ENCODE measurements around the gene SCN7A.

DNA sequence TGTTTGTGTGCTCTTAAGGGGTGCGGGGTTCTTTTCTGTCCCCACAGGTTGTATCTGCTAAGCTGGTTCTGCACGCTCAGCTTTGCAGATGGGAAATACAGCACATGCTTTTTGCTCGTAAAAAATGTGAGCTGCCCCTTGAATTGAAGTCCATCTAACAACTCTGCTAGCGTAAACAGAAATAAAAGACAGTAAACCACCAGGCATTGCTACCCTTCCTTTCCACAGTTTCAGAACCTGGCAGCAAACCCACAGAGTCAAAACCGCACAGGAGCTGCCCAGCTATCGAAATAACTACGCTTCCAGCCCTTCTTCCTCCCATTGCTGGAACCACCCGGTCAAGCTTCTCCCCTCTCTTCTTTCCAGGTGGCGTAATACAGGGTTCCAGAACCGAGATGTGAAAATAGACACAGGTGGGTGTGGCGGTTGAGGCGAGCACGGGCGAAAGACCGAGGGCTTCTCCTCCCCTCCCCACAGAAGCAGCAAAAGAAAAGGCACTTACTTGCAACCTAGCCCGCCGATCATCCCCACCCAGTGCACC lies 118.8 kb downstream of the SCN7A start:
- TF ChIP-seq, protein P1, sequence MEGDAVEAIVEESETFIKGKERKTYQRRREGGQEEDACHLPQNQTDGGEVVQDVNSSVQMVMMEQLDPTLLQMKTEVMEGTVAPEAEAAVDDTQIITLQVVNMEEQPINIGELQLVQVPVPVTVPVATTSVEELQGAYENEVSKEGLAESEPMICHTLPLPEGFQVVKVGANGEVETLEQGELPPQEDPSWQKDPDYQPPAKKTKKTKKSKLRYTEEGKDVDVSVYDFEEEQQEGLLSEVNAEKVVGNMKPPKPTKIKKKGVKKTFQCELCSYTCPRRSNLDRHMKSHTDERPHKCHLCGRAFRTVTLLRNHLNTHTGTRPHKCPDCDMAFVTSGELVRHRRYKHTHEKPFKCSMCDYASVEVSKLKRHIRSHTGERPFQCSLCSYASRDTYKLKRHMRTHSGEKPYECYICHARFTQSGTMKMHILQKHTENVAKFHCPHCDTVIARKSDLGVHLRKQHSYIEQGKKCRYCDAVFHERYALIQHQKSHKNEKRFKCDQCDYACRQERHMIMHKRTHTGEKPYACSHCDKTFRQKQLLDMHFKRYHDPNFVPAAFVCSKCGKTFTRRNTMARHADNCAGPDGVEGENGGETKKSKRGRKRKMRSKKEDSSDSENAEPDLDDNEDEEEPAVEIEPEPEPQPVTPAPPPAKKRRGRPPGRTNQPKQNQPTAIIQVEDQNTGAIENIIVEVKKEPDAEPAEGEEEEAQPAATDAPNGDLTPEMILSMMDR (IDR thresholded peaks at IDR 0.05): no peak
- TF ChIP-seq FOSL2 (IDR thresholded peaks at IDR 0.05) (no peak), FOSL2 (CRISPR knock-in tag; IDR thresholded peaks at IDR 0.05) (no peak), CHD2 (IDR thresholded peaks at IDR 0.05; ENCODE audit: low read length, partially characterized antibody) (no peak), POLR2AphosphoS2 (conservative IDR thresholded peaks at IDR 0.05; ENCODE audit: low read length) (no peak), POLR2A (IDR thresholded peaks at IDR 0.05; ENCODE audit: low read length) (no peak), ZNF302 (CRISPR knock-in tag; IDR thresholded peaks at IDR 0.05) (no peak), CHD4 (IDR thresholded peaks at IDR 0.05; ENCODE audit: borderline replicate concordance) (no peak), EP300 (IDR thresholded peaks at IDR 0.05) (no peak), JUN (IDR thresholded peaks at IDR 0.05) (no peak), KDM1A (IDR thresholded peaks at IDR 0.05; ENCODE audit: low read depth) (no peak), RNF2 (IDR thresholded peaks at IDR 0.05; ENCODE audit: borderline replicate concordance, low read depth) (no peak)
- TF ChIP-seq, protein P2, sequence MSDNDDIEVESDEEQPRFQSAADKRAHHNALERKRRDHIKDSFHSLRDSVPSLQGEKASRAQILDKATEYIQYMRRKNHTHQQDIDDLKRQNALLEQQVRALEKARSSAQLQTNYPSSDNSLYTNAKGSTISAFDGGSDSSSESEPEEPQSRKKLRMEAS (IDR thresholded peaks at IDR 0.05): no peak
- TF ChIP-seq, protein P3, sequence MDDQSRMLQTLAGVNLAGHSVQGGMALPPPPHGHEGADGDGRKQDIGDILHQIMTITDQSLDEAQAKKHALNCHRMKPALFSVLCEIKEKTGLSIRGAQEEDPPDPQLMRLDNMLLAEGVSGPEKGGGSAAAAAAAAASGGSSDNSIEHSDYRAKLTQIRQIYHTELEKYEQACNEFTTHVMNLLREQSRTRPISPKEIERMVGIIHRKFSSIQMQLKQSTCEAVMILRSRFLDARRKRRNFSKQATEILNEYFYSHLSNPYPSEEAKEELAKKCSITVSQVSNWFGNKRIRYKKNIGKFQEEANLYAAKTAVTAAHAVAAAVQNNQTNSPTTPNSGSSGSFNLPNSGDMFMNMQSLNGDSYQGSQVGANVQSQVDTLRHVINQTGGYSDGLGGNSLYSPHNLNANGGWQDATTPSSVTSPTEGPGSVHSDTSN (IDR thresholded peaks at IDR 0.05): no peak

Measured in A549 (cell line).